ENCODE results near the gene PEG3.

DNA sequence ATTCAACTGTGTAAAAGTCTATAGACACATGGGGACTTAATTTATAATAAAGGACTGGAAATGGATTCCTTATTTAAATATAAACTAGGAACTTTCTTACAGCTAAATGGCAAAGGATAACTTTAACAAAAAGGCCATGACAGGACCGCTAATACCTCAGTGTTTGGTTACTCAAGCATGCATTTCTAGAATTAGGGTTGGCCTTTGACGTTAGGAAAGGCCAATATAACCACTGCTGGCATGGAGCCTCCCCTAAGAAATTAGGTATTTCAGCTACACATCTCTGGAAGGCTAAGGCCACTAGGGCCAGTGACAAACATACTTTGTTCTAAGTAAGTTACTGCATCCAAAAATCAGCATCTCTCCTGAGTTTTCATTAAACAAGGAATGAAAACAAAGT is 9.3 kb downstream of the PEG3 start:
- TF ChIP-seq POLR2A (IDR thresholded peaks at IDR 0.05) (no peak), CTCF (IDR thresholded peaks at IDR 0.05) (no peak)

All from stomach (tissue), 4 donors.